ENCODE results near the gene UMPS.

Gene UMPS

GRCh38 chr3:124763644-124764358, 33.5 kb downstream of the UMPS start:
- no peak for DNase-seq (ENCODE audit: low read depth in 2 of 2)

GRCh38 chr3:124764746-124765145, 34.5 kb downstream of the UMPS start:
- no peak for DNase-seq (ENCODE audit: low read depth in 2 of 2)

GRCh38 chr3:124765197-124765840, 35.1 kb downstream of the UMPS start:
- no peak for DNase-seq (ENCODE audit: low read depth in 2 of 2)

GRCh38 chr3:124766113-124767095, 36.2 kb downstream of the UMPS start:
- DNase-seq (ENCODE audit: low read depth in 2 of 2) = no peak

GRCh38 chr3:124767264-124767663, 37.0 kb downstream of the UMPS start:
- no peak for DNase-seq (ENCODE audit: low read depth in 2 of 2)

- DNase-seq (ENCODE audit: low read depth in 2 of 2) = no peak
Observed at GRCh38 chr3:124767691-124768090, 37.4 kb downstream of the UMPS start.

GRCh38 chr3:124768812-124769211, 38.6 kb downstream of the UMPS start:
- DNase-seq (ENCODE audit: low read depth in 2 of 2) = no peak

- no peak for DNase-seq (ENCODE audit: low read depth in 2 of 2)
Observed at GRCh38 chr3:124769462-124769861, 39.2 kb downstream of the UMPS start.

GRCh38 chr3:124770336-124771082, 40.3 kb downstream of the UMPS start:
- no peak for DNase-seq (ENCODE audit: low read depth in 2 of 2)

- DNase-seq (ENCODE audit: low read depth in 2 of 2) = no peak
Observed at GRCh38 chr3:124771083-124771445, 40.8 kb downstream of the UMPS start.

- no peak for DNase-seq (ENCODE audit: low read depth in 2 of 2)
Observed at GRCh38 chr3:124772081-124772831, 42.0 kb downstream of the UMPS start.

- no peak for DNase-seq (ENCODE audit: low read depth in 2 of 2)
Observed at GRCh38 chr3:124773351-124774326, 43.4 kb downstream of the UMPS start.

GRCh38 chr3:124774327-124774718, 44.1 kb downstream of the UMPS start:
- no peak for DNase-seq (ENCODE audit: low read depth in 2 of 2)

GRCh38 chr3:124774841-124775402, 44.7 kb downstream of the UMPS start:
- DNase-seq (ENCODE audit: low read depth in 2 of 2) = no peak

GRCh38 chr3:124775877-124776276, 45.6 kb downstream of the UMPS start:
- no peak for DNase-seq (ENCODE audit: low read depth in 2 of 2)

- no peak for DNase-seq (ENCODE audit: low read depth in 2 of 2)
Observed at GRCh38 chr3:124776856-124777255, 46.6 kb downstream of the UMPS start.

GRCh38 chr3:124777762-124778470, 47.7 kb downstream of the UMPS start:
- no peak for DNase-seq (ENCODE audit: low read depth in 2 of 2)

GRCh38 chr3:124779116-124779515, 48.9 kb downstream of the UMPS start:
- no peak for DNase-seq (ENCODE audit: low read depth in 2 of 2)

- no peak for DNase-seq (ENCODE audit: low read depth in 2 of 2)
Observed at GRCh38 chr3:124779751-124780191, 49.5 kb downstream of the UMPS start.
